ENCODE data around the gene CGB5. TPM values are rescaled to one million over a fixed set of nuclear protein-coding genes. Genes with fewer than 3 reads are reported as not detected.
"Not testable (repeated sequence)": the region's sequence is repeated elsewhere in the genome, so short reads cannot be mapped to it uniquely, and the experiment has no call there.

CGB5 gene
- total RNA-seq, 4 donors from 2014 or later: not detected

DNA sequence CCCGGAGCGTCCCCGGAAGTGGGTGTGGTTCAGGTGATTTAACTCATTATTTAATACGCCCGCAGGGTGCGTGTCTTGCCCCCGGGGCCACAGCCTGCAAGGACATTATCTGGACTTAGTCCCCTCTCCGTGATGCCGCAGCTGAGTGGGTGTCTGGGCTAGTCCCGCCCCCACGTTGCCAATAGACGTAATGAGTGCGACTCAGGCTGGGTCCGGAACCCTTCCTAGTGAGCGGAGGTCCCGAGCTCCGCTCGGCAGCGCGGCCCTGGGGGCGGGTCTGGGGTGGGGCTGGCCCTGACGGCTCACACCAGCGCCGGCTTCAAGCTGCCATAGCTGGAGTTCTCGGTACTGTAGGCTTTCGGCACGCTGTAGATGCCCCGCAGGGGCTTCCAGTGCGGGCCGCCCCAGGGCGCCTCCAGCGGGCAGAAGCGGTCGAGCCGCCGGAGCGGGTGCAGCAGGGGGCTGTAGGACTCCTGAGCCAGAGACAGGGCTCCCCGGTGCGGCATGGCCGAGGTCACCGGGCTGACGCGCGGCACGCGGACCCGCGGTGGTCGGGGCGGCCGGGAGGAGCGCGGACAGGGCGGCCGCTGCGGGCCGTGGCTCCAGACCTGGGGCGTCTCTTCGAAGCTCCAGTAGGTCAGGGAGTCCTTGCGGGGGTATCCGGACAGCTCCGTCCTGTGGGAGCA, 25.8 kb upstream of the CGB5 start:
- peak in 1 of 2 donors; percentile 41 for DNase-seq
- Histone ChIP-seq H3K4me1 (peaks cover 0 to 7% of the 10 kb centered on the region in 2 donors), H3K9me3 (no peaks in the 10 kb centered on the region), H3K27ac (no peak overlapping the region), H3K27me3 (no peaks in the 10 kb centered on the region), H3K36me3 (no peaks in the 10 kb centered on the region), H3K4me3 (peak overlapping the region; percentile 30 to 31)
- no peak for TF ChIP-seq POLR2A (IDR thresholded peaks at IDR 0.05)
- TF ChIP-seq, protein P1, sequence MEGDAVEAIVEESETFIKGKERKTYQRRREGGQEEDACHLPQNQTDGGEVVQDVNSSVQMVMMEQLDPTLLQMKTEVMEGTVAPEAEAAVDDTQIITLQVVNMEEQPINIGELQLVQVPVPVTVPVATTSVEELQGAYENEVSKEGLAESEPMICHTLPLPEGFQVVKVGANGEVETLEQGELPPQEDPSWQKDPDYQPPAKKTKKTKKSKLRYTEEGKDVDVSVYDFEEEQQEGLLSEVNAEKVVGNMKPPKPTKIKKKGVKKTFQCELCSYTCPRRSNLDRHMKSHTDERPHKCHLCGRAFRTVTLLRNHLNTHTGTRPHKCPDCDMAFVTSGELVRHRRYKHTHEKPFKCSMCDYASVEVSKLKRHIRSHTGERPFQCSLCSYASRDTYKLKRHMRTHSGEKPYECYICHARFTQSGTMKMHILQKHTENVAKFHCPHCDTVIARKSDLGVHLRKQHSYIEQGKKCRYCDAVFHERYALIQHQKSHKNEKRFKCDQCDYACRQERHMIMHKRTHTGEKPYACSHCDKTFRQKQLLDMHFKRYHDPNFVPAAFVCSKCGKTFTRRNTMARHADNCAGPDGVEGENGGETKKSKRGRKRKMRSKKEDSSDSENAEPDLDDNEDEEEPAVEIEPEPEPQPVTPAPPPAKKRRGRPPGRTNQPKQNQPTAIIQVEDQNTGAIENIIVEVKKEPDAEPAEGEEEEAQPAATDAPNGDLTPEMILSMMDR (IDR thresholded peaks at IDR 0.05): peak in 2 of 4 experiments; percentile 37 to 38
- intact Hi-C loops (cut with DNase I; ENCODE audit: low total_unique reads): no loop called here

- H3K4me3 ChIP-seq: peak overlapping the region; percentile 30 to 31
- H3K36me3 ChIP-seq; H3K27me3 ChIP-seq; H3K27ac ChIP-seq; DNase-seq; H3K4me1 ChIP-seq; H3K9me3 ChIP-seq; intact Hi-C loops (cut with DNase I; ENCODE audit: low total_unique reads): not testable (repeated sequence)
Measured at GRCh38 chr19:49018388-49019241, 25.0 kb upstream of the CGB5 start.

- no peaks in the 10 kb centered on the region for H3K9me3 ChIP-seq
- no peak for TF ChIP-seq POLR2A (IDR thresholded peaks at IDR 0.05)
- TF ChIP-seq, protein P1 (IDR thresholded peaks at IDR 0.05): no peak
- H3K4me1 ChIP-seq: peaks cover 0 to 7% of the 10 kb centered on the region in 2 donors
- intact Hi-C loops (cut with DNase I; ENCODE audit: low total_unique reads): no loop called here
- H3K27ac ChIP-seq: no peak overlapping the region
- no peaks in the 10 kb centered on the region for H3K27me3 ChIP-seq
- H3K4me3 ChIP-seq: peak overlapping the region in 1 of 2 donors; percentile 30
- peak; percentile 35 to 64 for DNase-seq
- H3K36me3 ChIP-seq: no peaks in the 10 kb centered on the region
Measured at GRCh38 chr19:49019242-49019932, 24.3 kb upstream of the CGB5 start.

GRCh38 chr19:49020342-49020741, 23.3 kb upstream of the CGB5 start:
- H3K9me3 ChIP-seq: no peaks in the 10 kb centered on the region
- no peaks in the 10 kb centered on the region for H3K27me3 ChIP-seq
- no peaks in the 10 kb centered on the region for H3K36me3 ChIP-seq
- peaks cover 0 to 7% of the 10 kb centered on the region in 2 donors for H3K4me1 ChIP-seq
- H3K4me3 ChIP-seq: no peak overlapping the region
- TF ChIP-seq, protein P1 (IDR thresholded peaks at IDR 0.05): no peak
- TF ChIP-seq POLR2A (IDR thresholded peaks at IDR 0.05): no peak
- no peak for DNase-seq
- no peak overlapping the region for H3K27ac ChIP-seq
- intact Hi-C loops (cut with DNase I; ENCODE audit: low total_unique reads): no loop called here

DNA sequence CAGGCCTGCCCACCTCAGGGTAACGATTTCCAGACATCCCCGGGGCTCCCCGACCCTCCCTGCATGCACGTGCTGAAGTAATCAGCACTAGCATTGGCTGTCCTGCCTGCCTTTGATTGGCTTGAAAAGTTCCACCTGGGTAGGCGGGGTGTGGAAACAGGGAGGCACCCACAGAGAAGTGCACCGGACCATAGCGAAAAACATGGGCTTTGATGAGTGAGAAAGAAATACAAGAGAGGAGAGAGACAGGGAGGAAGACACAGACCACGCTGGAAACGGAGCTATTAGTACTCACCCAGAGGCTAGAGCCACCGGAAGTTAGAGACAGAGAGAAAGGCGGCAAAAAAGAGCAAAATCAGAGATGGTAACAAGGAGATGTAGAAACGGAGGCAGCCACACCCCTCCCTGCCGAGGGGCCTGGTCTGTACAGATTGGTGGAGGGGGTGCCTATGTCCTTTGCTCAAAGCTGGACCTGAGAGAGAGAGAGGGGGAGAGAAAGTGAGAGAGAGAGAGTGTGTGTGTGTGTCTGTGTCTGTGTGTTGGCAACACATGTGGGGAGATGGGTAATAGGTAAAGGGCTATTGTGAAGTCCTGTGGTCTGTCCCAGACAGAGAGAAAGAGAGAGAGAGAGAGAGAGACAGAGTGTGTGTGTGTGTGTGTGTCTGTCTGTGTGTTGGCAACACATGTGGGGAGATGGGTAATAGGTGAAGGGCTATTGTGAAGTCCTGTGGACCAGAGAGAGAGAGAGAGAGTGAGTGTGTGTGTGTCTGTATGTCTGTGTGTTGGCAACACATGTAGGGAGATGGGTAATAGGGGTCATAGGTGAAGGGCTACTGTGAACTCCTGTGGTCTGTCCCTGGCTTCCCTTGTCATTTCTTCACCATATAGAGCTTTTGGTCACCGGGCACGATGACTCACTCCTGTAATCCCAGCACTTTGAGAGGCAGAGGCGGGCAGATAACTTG, 22.4 kb upstream of the CGB5 start:
- no peaks in the 10 kb centered on the region for H3K27me3 ChIP-seq
- intact Hi-C loops (cut with DNase I; ENCODE audit: low total_unique reads): no loop called here

More for the DNA sequence above, 22.4 kb upstream of the CGB5 start:
- TF ChIP-seq, protein P1 (IDR thresholded peaks at IDR 0.05): no peak
- no peak for TF ChIP-seq POLR2A (IDR thresholded peaks at IDR 0.05)
- Histone ChIP-seq H3K36me3 (no peaks in the 10 kb centered on the region), H3K27ac (no peak overlapping the region), H3K4me1 (peaks cover 0 to 7% of the 10 kb centered on the region in 2 donors), H3K4me3 (no peak overlapping the region), H3K9me3 (no peaks in the 10 kb centered on the region)
- DNase-seq: no peak

Data from uterus (tissue), 4 donors.